ENCODE data around the gene FNDC3B. TPM values are rescaled to one million over a fixed set of nuclear protein-coding genes. Genes with fewer than 3 reads are reported as not detected.
A peak's percentile ranks its signal among the peaks of the same experiment; 100 is the strongest.

FNDC3B gene
- total RNA-seq, 1 donor from 2014 or later = 160 TPM

DNA sequence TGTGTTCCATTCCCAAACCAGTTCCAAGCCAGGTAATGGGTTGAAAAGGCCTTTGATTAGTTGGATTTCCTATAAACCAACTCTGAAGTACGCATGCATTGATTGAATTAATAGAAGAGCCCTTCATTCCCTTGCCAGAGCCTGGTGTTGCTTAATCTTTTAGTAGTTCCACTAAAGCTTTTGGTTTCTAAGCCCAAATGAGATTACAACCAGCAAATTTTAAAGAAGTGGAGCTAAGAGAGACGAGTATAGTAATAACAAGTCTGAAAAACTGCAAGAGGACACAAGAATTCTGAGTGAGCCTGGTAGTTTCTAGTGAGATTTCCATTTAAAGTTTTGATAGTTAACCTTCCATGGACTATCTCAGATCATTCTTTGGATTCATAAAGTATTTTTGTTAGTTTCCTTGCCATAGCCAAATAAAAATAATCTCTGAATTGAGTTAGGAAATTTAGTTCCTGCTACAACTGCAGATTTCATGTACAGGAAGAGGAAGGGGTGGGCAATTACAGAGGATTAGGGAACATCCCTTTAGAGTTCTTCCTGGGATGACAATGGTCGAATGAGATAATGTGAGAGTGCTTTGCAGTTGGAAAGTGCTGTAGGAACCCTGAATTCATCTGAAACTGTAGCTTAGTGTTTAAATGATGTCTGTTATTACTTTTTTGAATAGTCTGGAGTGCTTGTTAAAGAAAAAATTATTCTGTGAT is 136.8 kb downstream of the FNDC3B start:
- intact Hi-C loops (cut with DNase I) = no loop called here
- ATAC-seq (peak; percentile 51), DNase-seq (no peak)
- H3K4me3 ChIP-seq = no peak overlapping the region
- peaks cover 26% of the 10 kb centered on the region for H3K4me1 ChIP-seq
- no peaks in the 10 kb centered on the region for H3K9me3 ChIP-seq
- no peaks in the 10 kb centered on the region for H3K36me3 ChIP-seq
- peak overlapping the region; percentile 18 for H3K27ac ChIP-seq
- TF ChIP-seq, protein P1, sequence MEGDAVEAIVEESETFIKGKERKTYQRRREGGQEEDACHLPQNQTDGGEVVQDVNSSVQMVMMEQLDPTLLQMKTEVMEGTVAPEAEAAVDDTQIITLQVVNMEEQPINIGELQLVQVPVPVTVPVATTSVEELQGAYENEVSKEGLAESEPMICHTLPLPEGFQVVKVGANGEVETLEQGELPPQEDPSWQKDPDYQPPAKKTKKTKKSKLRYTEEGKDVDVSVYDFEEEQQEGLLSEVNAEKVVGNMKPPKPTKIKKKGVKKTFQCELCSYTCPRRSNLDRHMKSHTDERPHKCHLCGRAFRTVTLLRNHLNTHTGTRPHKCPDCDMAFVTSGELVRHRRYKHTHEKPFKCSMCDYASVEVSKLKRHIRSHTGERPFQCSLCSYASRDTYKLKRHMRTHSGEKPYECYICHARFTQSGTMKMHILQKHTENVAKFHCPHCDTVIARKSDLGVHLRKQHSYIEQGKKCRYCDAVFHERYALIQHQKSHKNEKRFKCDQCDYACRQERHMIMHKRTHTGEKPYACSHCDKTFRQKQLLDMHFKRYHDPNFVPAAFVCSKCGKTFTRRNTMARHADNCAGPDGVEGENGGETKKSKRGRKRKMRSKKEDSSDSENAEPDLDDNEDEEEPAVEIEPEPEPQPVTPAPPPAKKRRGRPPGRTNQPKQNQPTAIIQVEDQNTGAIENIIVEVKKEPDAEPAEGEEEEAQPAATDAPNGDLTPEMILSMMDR (IDR thresholded peaks at IDR 0.05) = no peak
- H3K27me3 ChIP-seq = no peaks in the 10 kb centered on the region

DNA sequence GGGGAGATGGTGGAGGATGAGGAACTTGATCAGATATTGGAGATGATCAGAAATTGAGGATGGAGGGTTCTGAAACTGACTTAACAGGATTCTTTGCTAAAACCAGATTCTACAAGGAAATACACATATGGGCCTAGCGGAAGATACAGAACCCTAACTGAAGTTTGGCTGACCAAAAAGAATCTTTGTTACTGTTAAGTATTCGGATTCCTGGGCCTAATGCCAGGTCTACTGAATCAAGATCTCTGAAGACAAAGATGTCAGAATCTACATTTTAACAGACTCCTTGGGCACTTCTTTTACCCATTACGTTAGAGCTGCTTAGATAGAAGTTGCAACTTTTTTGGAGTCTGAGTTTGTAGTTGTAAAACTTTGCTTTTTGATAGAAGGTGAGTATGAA is 137.7 kb downstream of the FNDC3B start:
- TF ChIP-seq, protein P1 (IDR thresholded peaks at IDR 0.05) = no peak
- no peaks in the 10 kb centered on the region for H3K27me3 ChIP-seq
- no peaks in the 10 kb centered on the region for H3K36me3 ChIP-seq
- DNase-seq (no peak), ATAC-seq (no peak)
- intact Hi-C loops (cut with DNase I) = no loop called here
- no peak overlapping the region for H3K27ac ChIP-seq
- H3K4me3 ChIP-seq = no peak overlapping the region
- H3K4me1 ChIP-seq = peaks cover 31% of the 10 kb centered on the region
- no peaks in the 10 kb centered on the region for H3K9me3 ChIP-seq

DNA sequence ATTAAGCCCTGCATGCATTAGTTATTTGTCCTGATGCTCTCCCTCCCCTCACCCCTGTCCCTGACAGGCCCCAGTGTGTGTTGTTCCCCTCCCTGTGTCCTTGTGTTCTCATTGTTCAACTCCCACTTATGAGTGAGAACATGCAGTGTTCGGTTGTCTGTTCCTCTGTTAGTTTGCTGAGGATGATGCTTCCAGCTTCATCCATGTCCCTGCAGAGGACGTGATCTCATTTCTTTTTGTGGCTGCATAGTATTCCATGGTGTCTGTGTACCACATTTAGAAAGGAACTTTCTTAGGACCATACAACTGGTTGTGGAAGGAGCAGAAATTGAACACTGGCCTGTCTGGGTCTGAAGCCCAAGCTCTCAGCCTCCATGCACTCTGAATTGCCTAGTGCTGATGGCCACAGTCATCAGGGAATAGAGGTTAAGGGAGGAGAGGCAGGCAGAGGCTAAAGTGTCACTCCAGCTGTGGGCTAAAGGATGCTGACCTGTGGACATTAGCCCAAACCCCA is 138.5 kb downstream of the FNDC3B start:
- Histone ChIP-seq H3K4me1 (peaks cover 37% of the 10 kb centered on the region), H3K9me3 (no peaks in the 10 kb centered on the region), H3K36me3 (no peaks in the 10 kb centered on the region), H3K27me3 (no peaks in the 10 kb centered on the region), H3K4me3 (no peak overlapping the region), H3K27ac (no peak overlapping the region)
- TF ChIP-seq, protein P1 (IDR thresholded peaks at IDR 0.05) = no peak
- DNase-seq (no peak), ATAC-seq (no peak)
- intact Hi-C loops (cut with DNase I) = no loop called here

DNA sequence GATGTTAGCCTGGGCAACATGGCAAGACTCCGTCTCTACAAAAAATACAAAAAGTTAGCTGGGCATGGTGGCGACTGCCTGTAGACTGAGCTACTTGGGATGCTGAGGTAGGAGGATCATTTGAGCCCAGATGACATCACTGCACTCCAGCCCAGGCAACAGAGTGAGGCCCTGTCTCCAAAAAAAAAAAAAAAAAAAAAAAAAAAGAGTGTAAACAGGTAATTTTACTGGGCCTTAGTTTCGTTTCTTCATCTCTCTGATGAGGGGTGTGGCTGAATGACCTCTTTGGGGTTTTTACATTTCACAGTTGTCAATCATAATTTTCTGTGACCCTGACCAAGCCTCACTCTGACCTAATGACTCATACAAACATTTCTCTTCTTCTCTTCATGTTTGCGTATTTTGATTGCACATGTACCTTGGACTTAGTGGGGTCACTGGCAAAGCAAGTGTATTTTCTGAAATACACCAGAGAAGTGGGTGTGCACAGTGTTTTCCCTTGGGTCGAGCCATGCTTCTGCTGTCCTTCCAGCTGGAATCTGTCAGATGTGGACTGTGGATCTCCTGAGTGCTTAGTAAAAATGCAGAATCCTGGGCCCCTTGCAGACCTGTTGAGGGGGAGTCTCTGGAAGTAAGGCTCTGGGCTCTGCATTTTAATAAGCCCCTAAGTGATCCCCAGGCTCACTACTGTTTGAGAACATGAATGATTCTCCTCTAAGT is 140.5 kb downstream of the FNDC3B start:
- H3K4me3 ChIP-seq = no peak overlapping the region
- DNase-seq (no peak), ATAC-seq (no peak)
- H3K4me1 ChIP-seq = peaks cover 34% of the 10 kb centered on the region
- no peak overlapping the region for H3K27ac ChIP-seq
- no peaks in the 10 kb centered on the region for H3K9me3 ChIP-seq
- no peaks in the 10 kb centered on the region for H3K36me3 ChIP-seq
- H3K27me3 ChIP-seq = no peaks in the 10 kb centered on the region
- TF ChIP-seq, protein P1 (IDR thresholded peaks at IDR 0.05) = no peak
- intact Hi-C loops (cut with DNase I) = no loop called here

DNA sequence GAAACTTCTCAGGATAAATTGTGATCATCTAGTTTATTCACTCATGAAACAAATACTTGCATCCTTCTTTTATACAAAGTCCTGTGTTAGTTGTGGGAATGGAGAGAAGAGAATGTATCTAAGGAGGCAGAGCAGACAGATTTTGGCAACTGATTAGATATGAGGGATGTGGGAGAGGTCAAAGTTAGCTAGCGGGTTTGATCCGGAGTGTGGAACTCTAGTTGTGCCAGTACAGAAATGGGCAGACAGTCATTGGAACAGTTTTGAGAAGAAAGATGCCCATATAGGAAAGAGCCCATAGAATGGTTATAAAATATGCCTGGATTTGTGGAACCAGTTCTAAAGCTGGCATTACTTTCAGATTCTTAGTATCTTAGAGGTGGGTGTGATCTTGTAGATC is 141.1 kb downstream of the FNDC3B start:
- H3K9me3 ChIP-seq = no peaks in the 10 kb centered on the region
- intact Hi-C loops (cut with DNase I) = no loop called here
- no peak overlapping the region for H3K4me3 ChIP-seq
- no peaks in the 10 kb centered on the region for H3K27me3 ChIP-seq
- TF ChIP-seq, protein P1 (IDR thresholded peaks at IDR 0.05) = no peak
- H3K4me1 ChIP-seq = peaks cover 28% of the 10 kb centered on the region
- no peak overlapping the region for H3K27ac ChIP-seq
- DNase-seq (no peak), ATAC-seq (no peak)
- no peaks in the 10 kb centered on the region for H3K36me3 ChIP-seq

Measured in upper lobe of right lung (tissue), 1 donor.